ENCODE results near the gene TRIM13. TPM values are rescaled to one million over a fixed set of nuclear protein-coding genes. Genes with fewer than 3 reads are reported as not detected.

TRIM13 gene
- polyA plus RNA-seq, 1 donor from 2014 or later: 52.8 TPM

- H4K20me1 ChIP-seq (ENCODE audit: insufficient read depth): no peaks in the 10 kb centered on the region
- H3K9me3 ChIP-seq (ENCODE audit: low read length): no peaks in the 10 kb centered on the region
- no peak overlapping the region for H2AFZ ChIP-seq (ENCODE audit: low read depth, low read length)
- no peak overlapping the region for H3K4me2 ChIP-seq (ENCODE audit: low read length)
- no peaks in the 10 kb centered on the region for H3F3A ChIP-seq (ENCODE audit: insufficient read depth, low read length, poor library complexity, severe bottlenecking)
- no peak overlapping the region for H3K9ac ChIP-seq (ENCODE audit: low read length)
- no peak overlapping the region for H3K27ac ChIP-seq (ENCODE audit: low read length)
- H3K4me3 ChIP-seq (ENCODE audit: low read length): no peak overlapping the region
- H3K27me3 ChIP-seq (ENCODE audit: insufficient read depth, low read depth, low read length): no peaks in the 10 kb centered on the region
- H3K9me2 ChIP-seq (ENCODE audit: insufficient read depth, low read length): no peaks in the 10 kb centered on the region
- H3K36me3 ChIP-seq (ENCODE audit: insufficient read depth, low read length): no peaks in the 10 kb centered on the region
- TF ChIP-seq TAF1 (IDR thresholded peaks at IDR 0.05; ENCODE audit: low read depth) (no peak), SMC3 (conservative IDR thresholded peaks at IDR 0.05; ENCODE audit: poor library complexity) (no peak), CTCF (IDR thresholded peaks at IDR 0.05; ENCODE audit: poor library complexity, severe bottlenecking) (no peak), EZH2 (IDR thresholded peaks at IDR 0.05; ENCODE audit: borderline replicate concordance, insufficient read depth, low read length, poor library complexity, severe bottlenecking) (no peak), MXI1 (conservative IDR thresholded peaks at IDR 0.05; ENCODE audit: poor library complexity, severe bottlenecking) (no peak), REST (IDR thresholded peaks at IDR 0.05; ENCODE audit: borderline replicate concordance) (no peak), RAD21 (conservative IDR thresholded peaks at IDR 0.05) (no peak), POLR2AphosphoS5 (IDR thresholded peaks at IDR 0.05) (no peak), EP300 (conservative IDR thresholded peaks at IDR 0.05; ENCODE audit: poor library complexity, severe bottlenecking) (no peak)
- H3K79me2 ChIP-seq (replicated peaks; ENCODE audit: insufficient read depth, low read length): peaks cover 46% of the 10 kb centered on the region
These were observed 9.7 kb downstream of the TRIM13 start for GRCh38 chr13:50006426-50007135.

GRCh38 chr13:50011461-50011860 lies 14.6 kb downstream of the TRIM13 start:
- H3K9me2 ChIP-seq (ENCODE audit: insufficient read depth, low read length): no peaks in the 10 kb centered on the region
- H3K36me3 ChIP-seq (ENCODE audit: insufficient read depth, low read length): peaks cover 4% of the 10 kb centered on the region
- H4K20me1 ChIP-seq (ENCODE audit: insufficient read depth): no peaks in the 10 kb centered on the region
- H3K27ac ChIP-seq (ENCODE audit: low read length): no peak overlapping the region
- no peak overlapping the region for H3K4me2 ChIP-seq (ENCODE audit: low read length)
- H3F3A ChIP-seq (ENCODE audit: insufficient read depth, low read length, poor library complexity, severe bottlenecking): no peaks in the 10 kb centered on the region
- no peaks in the 10 kb centered on the region for H3K9me3 ChIP-seq (ENCODE audit: low read length)
- peaks cover 22% of the 10 kb centered on the region for H3K79me2 ChIP-seq (replicated peaks; ENCODE audit: insufficient read depth, low read length)
- no peaks in the 10 kb centered on the region for H3K27me3 ChIP-seq (ENCODE audit: insufficient read depth, low read depth, low read length)
- H2AFZ ChIP-seq (ENCODE audit: low read depth, low read length): no peak overlapping the region
- H3K9ac ChIP-seq (ENCODE audit: low read length): no peak overlapping the region
- no peak overlapping the region for H3K4me3 ChIP-seq (ENCODE audit: low read length)
- TF ChIP-seq SMC3 (conservative IDR thresholded peaks at IDR 0.05; ENCODE audit: poor library complexity): no peak
- no peak for TF ChIP-seq RAD21 (conservative IDR thresholded peaks at IDR 0.05)
- TF ChIP-seq POLR2AphosphoS5 (IDR thresholded peaks at IDR 0.05): no peak
- TF ChIP-seq TAF1 (IDR thresholded peaks at IDR 0.05; ENCODE audit: low read depth): no peak
- TF ChIP-seq EP300 (conservative IDR thresholded peaks at IDR 0.05; ENCODE audit: poor library complexity, severe bottlenecking): no peak
- TF ChIP-seq REST (IDR thresholded peaks at IDR 0.05; ENCODE audit: borderline replicate concordance): no peak
- TF ChIP-seq MXI1 (conservative IDR thresholded peaks at IDR 0.05; ENCODE audit: poor library complexity, severe bottlenecking): no peak
- TF ChIP-seq EZH2 (IDR thresholded peaks at IDR 0.05; ENCODE audit: borderline replicate concordance, insufficient read depth, low read length, poor library complexity, severe bottlenecking): no peak
- no peak for TF ChIP-seq CTCF (IDR thresholded peaks at IDR 0.05; ENCODE audit: poor library complexity, severe bottlenecking)
